SK-N-SH (cell line): ENCODE data around the gene OSBPL10. TPM values are rescaled to one million over a fixed set of nuclear protein-coding genes. Genes with fewer than 3 reads are reported as not detected.

ENCODE experiments used
- CTCF ChIA-PET: fragments of 300-600, 350-600 bp; formaldehyde crosslinking; extraction: SDS; loops from one replicate; lab custom pipeline; 2021; lab: Yijun Ruan, JAX
- POLR2A ChIA-PET: fragments of 350-600 bp; sonication (Branson Sonifier 250); formaldehyde crosslinking; extraction: SDS; loops from one replicate; lab custom pipeline; 2020; ENCODE audit warnings: antibody characterized with exemption, inconsistent platforms; lab: Yijun Ruan, JAX
- DNase-seq: peaks from one replicate; pipeline ENCODE4 v3.0.0; 2012
- H2AFZ ChIP-seq: fragments of 200-600 bp; sonication (generic); 2 replicates; pipeline ENCODE4 v1.8.1; 2016; ENCODE audit warnings: antibody characterized with exemption, mild to moderate bottlenecking, low read depth
- H3F3A ChIP-seq: fragments of 200-600 bp; sonication (generic); replicated peaks from 2 replicates; pipeline ENCODE3; 2016; ENCODE audit warnings: antibody characterized with exemption, mild to moderate bottlenecking; ENCODE audit not compliant: insufficient read depth
- H3K27ac ChIP-seq, 2 experiments: fragments of 200-500 bp in 1 of 2; fragments of 200-600 bp in 1 of 2; sonication (Bioruptor generic) in 1 of 2; sonication (generic), shearing (Covaris generic) in 1 of 2; 2 replicates each; pipeline versions ENCODE4 v1.5.1 to v1.6.1; 2014 to 2016; ENCODE audit warnings: low read depth in 2 of 2, inconsistent platforms in 1 of 2, low read length in 1 of 2, mild to moderate bottlenecking in 1 of 2, mixed read lengths in 1 of 2
- H3K27me3 ChIP-seq: fragments of 200-600 bp; sonication (generic), shearing (Covaris generic); 2 replicates; pipeline ENCODE4 v1.6.1; 2016; ENCODE audit warnings: mixed run types; ENCODE audit not compliant: insufficient read depth
- H3K36me3 ChIP-seq, 2 experiments: fragments of 200-500 bp in 1 of 2; fragments of 200-600 bp in 1 of 2; sonication (Bioruptor generic) in 1 of 2; sonication (generic) in 1 of 2; replicated peaks in 1 of 2; 2 replicates each; pipeline versions ENCODE3 to v1.5.1; 2014 to 2016; ENCODE audit warnings: low read length in 1 of 2, mild to moderate bottlenecking in 1 of 2; ENCODE audit not compliant: insufficient read depth in 2 of 2, control insufficient read depth in 1 of 2
- H3K4me1 ChIP-seq, 2 experiments: fragments of 200-500 bp in 1 of 2; fragments of 200-600 bp in 1 of 2; sonication (Bioruptor generic) in 1 of 2; sonication (generic), shearing (Covaris generic) in 1 of 2; 2 replicates each; pipeline versions ENCODE4 v1.5.1 to v1.6.1; 2014 to 2016; ENCODE audit warnings: low read depth in 1 of 2, low read length in 1 of 2, mixed run types in 1 of 2; ENCODE audit not compliant: insufficient read depth in 2 of 2, control insufficient read depth in 1 of 2
- H3K4me2 ChIP-seq: fragments of 200-600 bp; sonication (generic), shearing (Covaris generic); 2 replicates; pipeline ENCODE4 v1.6.1; 2017; ENCODE audit warnings: mixed run types
- H3K4me3 ChIP-seq, 2 experiments: fragments of 200-500 bp in 1 of 2; fragments of 200-600 bp in 1 of 2; sonication (Bioruptor generic) in 1 of 2; sonication (generic), shearing (Covaris generic) in 1 of 2; 2 replicates each; pipeline versions ENCODE4 v1.5.1 to v1.8.1; 2014 to 2016; ENCODE audit warnings: low read depth in 2 of 2, inconsistent platforms in 1 of 2, low read length in 1 of 2, mild to moderate bottlenecking in 1 of 2, mixed read lengths in 1 of 2, moderate library complexity in 1 of 2
- H3K79me2 ChIP-seq: fragments of 200-600 bp; sonication (generic); 2 replicates; pipeline ENCODE4 v1.8.1; 2017; ENCODE audit warnings: mild to moderate bottlenecking; ENCODE audit not compliant: insufficient read depth
- H3K9ac ChIP-seq: fragments of 200-600 bp; sonication (generic); 2 replicates; pipeline ENCODE4 v1.6.1; 2017; ENCODE audit warnings: mixed run types
- H3K9me2 ChIP-seq: fragments of 200-600 bp; sonication (generic); 2 replicates; pipeline ENCODE4 v1.6.1; 2017; ENCODE audit warnings: mixed run types
- H3K9me3 ChIP-seq: fragments of 200-600 bp; sonication (generic); 2 replicates; pipeline ENCODE4 v1.6.1; 2017; ENCODE audit warnings: mixed run types, mild to moderate bottlenecking, moderate library complexity
- H4K20me1 ChIP-seq: fragments of 200-600 bp; sonication (generic); 2 replicates; pipeline ENCODE4 v1.6.1; 2017; ENCODE audit warnings: mild to moderate bottlenecking, mixed run types; ENCODE audit not compliant: insufficient read depth
- ELF1 ChIP-seq: IDR thresholded peaks from 2 replicates; pipeline ENCODE4 v1.4.0; 2012
- MXI1 ChIP-seq: IDR thresholded peaks from 2 replicates; pipeline ENCODE4 v1.6.1; 2012; ENCODE audit warnings: mild to moderate bottlenecking, low read depth, low read length, improper control_type of control experiment
- NFIC ChIP-seq: IDR thresholded peaks from 2 replicates; pipeline ENCODE4 v1.4.0; 2012; ENCODE audit warnings: borderline replicate concordance
- RFX5 ChIP-seq: IDR thresholded peaks from 2 replicates; pipeline ENCODE4 v1.6.1; 2012; ENCODE audit warnings: mild to moderate bottlenecking, improper control_type of control experiment, low read length
- RXRA ChIP-seq: IDR thresholded peaks from 2 replicates; pipeline ENCODE4 v1.4.0; 2012; ENCODE audit warnings: low read depth, mild to moderate bottlenecking, borderline replicate concordance
- SIN3A ChIP-seq: IDR thresholded peaks from 2 replicates; pipeline ENCODE4 v1.6.1; 2012; ENCODE audit warnings: low read depth, mild to moderate bottlenecking, low read length, moderate library complexity, borderline replicate concordance
- TAF1 ChIP-seq: IDR thresholded peaks from 2 replicates; pipeline ENCODE4 v1.6.1; 2012; ENCODE audit warnings: low read depth, mild to moderate bottlenecking, low read length, moderate library complexity, borderline replicate concordance
- TEAD4 ChIP-seq: IDR thresholded peaks from 2 replicates; pipeline ENCODE4 v1.4.0; 2012; ENCODE audit warnings: mild to moderate bottlenecking, borderline replicate concordance; ENCODE audit not compliant: insufficient read depth
- USF2 ChIP-seq: fragments of 150-350 bp; IDR thresholded peaks from 2 replicates; pipeline ENCODE4 v1.6.1; 2017; ENCODE audit warnings: antibody characterized with exemption, low read length, low read depth, borderline replicate concordance
- ZBTB33 ChIP-seq: IDR thresholded peaks from 2 replicates; pipeline ENCODE4 v1.4.0; 2012; ENCODE audit warnings: low read depth, borderline replicate concordance
- WGBS: methylation state at CpG from one replicate; pipeline ENCODE4 v1.1.6; 2017; ENCODE audit warnings: low lambda C conversion rate; 5-methylcytosine and 5-hydroxymethylcytosine counted together
- polyA plus RNA-seq, 3 experiments: library from polyadenylated mRNA; depleted of rRNA; stranded (reverse); fragments of >200 nt; gene quantifications; 2 replicates each; pipeline ENCODE4 v1.2.3, GENCODE V29; 2012
- TF ChIP-seq, protein P1 (sequence below): IDR thresholded peaks from 2 replicates; pipeline ENCODE4 v1.6.1; 2012; ENCODE audit warnings: mild to moderate bottlenecking, low read depth, low read length, moderate library complexity

The OSBPL10 gene
- polyA plus RNA-seq, 1 of the 3 experiments (the other 2 are of a cell fraction): 0.12 TPM

GRCh38 chr3:31976302-31976701, 4.8 kb downstream of the OSBPL10 start:
- DNase-seq: no peak
- H3K79me2 ChIP-seq: no peaks in the 10 kb centered on the region

More at GRCh38 chr3:31976302-31976701, 4.8 kb downstream of the OSBPL10 start:
- Histone ChIP-seq H4K20me1 (no peaks in the 10 kb centered on the region), H2AFZ (no peak overlapping the region), H3K27ac (no peak overlapping the region), H3K9ac (no peak overlapping the region), H3K4me3 (no peak overlapping the region), H3K4me2 (no peak overlapping the region), H3K36me3 (no peaks in the 10 kb centered on the region), H3K4me1 (peaks cover 5 to 11% of the 10 kb centered on the region in 2 experiments; a peak in 2 of 4 replicates), H3K27me3 (peaks cover 9% of the 10 kb centered on the region; the same call in 1 of the 2 replicates), H3K9me2 (no peaks in the 10 kb centered on the region), H3F3A (no peaks in the 10 kb centered on the region), H3K9me3 (no peaks in the 10 kb centered on the region)
- ChIA-PET POLR2A (no interaction called here), CTCF (no interaction called here)
- TF ChIP-seq SIN3A (no peak), RFX5 (no peak), ZBTB33 (no peak), USF2 (no peak), TAF1 (no peak), ELF1 (no peak), RXRA (no peak), MXI1 (no peak), TEAD4 (no peak), NFIC (no peak)
- TF ChIP-seq, protein P1, sequence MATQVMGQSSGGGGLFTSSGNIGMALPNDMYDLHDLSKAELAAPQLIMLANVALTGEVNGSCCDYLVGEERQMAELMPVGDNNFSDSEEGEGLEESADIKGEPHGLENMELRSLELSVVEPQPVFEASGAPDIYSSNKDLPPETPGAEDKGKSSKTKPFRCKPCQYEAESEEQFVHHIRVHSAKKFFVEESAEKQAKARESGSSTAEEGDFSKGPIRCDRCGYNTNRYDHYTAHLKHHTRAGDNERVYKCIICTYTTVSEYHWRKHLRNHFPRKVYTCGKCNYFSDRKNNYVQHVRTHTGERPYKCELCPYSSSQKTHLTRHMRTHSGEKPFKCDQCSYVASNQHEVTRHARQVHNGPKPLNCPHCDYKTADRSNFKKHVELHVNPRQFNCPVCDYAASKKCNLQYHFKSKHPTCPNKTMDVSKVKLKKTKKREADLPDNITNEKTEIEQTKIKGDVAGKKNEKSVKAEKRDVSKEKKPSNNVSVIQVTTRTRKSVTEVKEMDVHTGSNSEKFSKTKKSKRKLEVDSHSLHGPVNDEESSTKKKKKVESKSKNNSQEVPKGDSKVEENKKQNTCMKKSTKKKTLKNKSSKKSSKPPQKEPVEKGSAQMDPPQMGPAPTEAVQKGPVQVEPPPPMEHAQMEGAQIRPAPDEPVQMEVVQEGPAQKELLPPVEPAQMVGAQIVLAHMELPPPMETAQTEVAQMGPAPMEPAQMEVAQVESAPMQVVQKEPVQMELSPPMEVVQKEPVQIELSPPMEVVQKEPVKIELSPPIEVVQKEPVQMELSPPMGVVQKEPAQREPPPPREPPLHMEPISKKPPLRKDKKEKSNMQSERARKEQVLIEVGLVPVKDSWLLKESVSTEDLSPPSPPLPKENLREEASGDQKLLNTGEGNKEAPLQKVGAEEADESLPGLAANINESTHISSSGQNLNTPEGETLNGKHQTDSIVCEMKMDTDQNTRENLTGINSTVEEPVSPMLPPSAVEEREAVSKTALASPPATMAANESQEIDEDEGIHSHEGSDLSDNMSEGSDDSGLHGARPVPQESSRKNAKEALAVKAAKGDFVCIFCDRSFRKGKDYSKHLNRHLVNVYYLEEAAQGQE: no peak
- WGBS: 32% methylated on average over 2 of the region's 2 CpGs
